ENCODE data around the gene SRD5A3. TPM values are rescaled to one million over a fixed set of nuclear protein-coding genes. Genes with fewer than 3 reads are reported as not detected.

SRD5A3 gene
- total RNA-seq, 1 donor from 2014 or later: 19.6 TPM

GRCh38 chr4:55337944-55338343 lies 8.1 kb upstream of the SRD5A3 start:
- DNase-seq (no peak), ATAC-seq (no peak)
- Histone ChIP-seq H3K4me3 (no peak overlapping the region), H3K9me3 (no peaks in the 10 kb centered on the region), H3K4me1 (no peaks in the 10 kb centered on the region), H3K36me3 (no peaks in the 10 kb centered on the region), H3K27ac (no peak overlapping the region), H3K27me3 (no peaks in the 10 kb centered on the region)
- TF ChIP-seq, protein P1, sequence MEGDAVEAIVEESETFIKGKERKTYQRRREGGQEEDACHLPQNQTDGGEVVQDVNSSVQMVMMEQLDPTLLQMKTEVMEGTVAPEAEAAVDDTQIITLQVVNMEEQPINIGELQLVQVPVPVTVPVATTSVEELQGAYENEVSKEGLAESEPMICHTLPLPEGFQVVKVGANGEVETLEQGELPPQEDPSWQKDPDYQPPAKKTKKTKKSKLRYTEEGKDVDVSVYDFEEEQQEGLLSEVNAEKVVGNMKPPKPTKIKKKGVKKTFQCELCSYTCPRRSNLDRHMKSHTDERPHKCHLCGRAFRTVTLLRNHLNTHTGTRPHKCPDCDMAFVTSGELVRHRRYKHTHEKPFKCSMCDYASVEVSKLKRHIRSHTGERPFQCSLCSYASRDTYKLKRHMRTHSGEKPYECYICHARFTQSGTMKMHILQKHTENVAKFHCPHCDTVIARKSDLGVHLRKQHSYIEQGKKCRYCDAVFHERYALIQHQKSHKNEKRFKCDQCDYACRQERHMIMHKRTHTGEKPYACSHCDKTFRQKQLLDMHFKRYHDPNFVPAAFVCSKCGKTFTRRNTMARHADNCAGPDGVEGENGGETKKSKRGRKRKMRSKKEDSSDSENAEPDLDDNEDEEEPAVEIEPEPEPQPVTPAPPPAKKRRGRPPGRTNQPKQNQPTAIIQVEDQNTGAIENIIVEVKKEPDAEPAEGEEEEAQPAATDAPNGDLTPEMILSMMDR (IDR thresholded peaks at IDR 0.05): no peak
- intact Hi-C loops (cut with DNase I): no loop called here

DNA sequence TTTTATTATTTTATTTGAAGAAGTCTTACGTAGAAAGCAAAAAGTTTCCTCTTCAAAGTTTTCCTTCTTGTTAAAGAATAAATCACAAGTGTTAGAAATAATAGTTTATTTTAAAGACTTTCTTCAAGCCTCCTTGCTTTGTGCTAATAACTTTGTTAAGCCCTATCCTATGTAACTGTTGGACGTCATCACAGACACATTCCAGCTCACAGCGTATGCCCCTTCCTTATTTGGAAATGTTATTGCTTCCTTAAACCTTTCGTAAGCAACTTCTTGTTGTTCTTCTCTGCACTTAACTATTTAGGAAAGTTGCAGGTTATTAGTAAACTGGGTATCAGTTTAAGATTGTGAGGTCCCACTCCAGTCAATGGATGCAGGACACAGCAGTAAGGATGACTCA lies 7.6 kb upstream of the SRD5A3 start:
- Histone ChIP-seq H3K27ac (no peak overlapping the region), H3K9me3 (no peaks in the 10 kb centered on the region), H3K4me3 (no peak overlapping the region), H3K36me3 (no peaks in the 10 kb centered on the region), H3K4me1 (no peaks in the 10 kb centered on the region), H3K27me3 (no peaks in the 10 kb centered on the region)
- DNase-seq: no peak
- intact Hi-C loops (cut with DNase I): no loop called here
- ATAC-seq: no peak
- TF ChIP-seq, protein P1 (IDR thresholded peaks at IDR 0.05): no peak

DNA sequence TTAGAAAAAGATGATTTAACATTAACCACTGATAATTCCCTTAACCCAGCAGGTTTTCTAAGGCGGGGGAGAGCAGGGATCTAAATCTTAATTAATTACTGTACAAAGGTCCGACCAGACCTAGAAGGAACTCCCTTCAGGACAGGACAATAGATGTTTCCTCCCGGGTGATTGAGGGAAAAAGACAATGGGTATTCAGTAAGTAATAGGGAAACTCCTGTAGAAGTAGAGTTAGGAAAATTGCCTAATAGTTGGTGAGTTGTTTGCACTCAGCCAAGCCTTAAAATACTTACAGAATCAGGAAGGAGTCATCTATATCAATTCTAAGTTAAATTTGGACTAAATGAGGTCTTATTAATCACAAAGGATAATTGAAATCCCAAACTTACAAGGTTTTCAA lies 5.8 kb upstream of the SRD5A3 start:
- Histone ChIP-seq H3K4me1 (no peaks in the 10 kb centered on the region), H3K4me3 (no peak overlapping the region), H3K27ac (no peak overlapping the region), H3K27me3 (no peaks in the 10 kb centered on the region), H3K9me3 (no peaks in the 10 kb centered on the region), H3K36me3 (no peaks in the 10 kb centered on the region)
- TF ChIP-seq, protein P1 (IDR thresholded peaks at IDR 0.05): no peak
- no peak for DNase-seq
- intact Hi-C loops (cut with DNase I): no loop called here
- ATAC-seq: no peak

DNA sequence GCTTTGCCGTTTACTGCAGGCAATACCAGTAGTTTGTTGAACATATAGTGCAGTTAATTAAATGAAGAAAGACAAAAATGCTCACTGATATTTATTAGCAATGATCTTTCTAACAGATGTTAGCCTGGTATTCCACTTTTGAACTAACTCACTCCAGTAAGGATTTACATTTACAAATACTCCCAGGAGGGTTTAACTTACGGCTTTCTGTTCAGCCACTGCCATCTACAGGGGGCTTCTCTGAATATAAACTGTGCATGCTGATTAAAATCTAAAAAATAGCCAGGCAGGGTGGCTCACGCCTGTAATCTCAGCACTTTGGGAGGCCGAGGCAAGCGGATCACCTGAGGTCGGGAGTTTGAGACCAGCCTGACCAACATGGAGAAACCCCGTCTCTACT lies 2.2 kb upstream of the SRD5A3 start:
- TF ChIP-seq, protein P1 (IDR thresholded peaks at IDR 0.05): no peak
- Histone ChIP-seq H3K27me3 (no peaks in the 10 kb centered on the region), H3K36me3 (no peaks in the 10 kb centered on the region), H3K9me3 (no peaks in the 10 kb centered on the region), H3K4me3 (no peak overlapping the region), H3K4me1 (peaks cover 19% of the 10 kb centered on the region), H3K27ac (no peak overlapping the region)
- DNase-seq (no peak), ATAC-seq (no peak)
- intact Hi-C loops (cut with DNase I): no loop called here

DNA sequence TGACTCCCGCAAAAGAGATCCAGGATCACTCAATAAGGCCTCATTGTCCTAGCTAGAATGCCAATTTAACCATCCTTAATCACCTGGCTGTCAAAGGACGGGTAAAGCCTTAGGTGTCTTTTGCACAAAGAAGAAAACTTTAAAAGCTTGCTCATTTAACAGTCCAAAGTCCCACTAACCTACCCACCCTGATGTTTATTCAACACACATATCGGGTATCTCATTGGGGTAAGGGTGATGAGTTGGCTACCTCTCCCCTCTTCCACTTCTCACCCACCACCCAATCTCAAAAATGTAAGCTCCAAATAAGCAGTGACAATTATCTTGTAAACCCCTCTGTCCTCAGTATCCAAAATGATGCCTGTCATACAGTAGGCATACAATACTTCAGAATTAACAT lies 988 bp upstream of the SRD5A3 start:
- ATAC-seq (no peak), DNase-seq (no peak)
- Histone ChIP-seq H3K4me3 (no peak overlapping the region), H3K4me1 (peaks cover 19% of the 10 kb centered on the region), H3K27ac (no peak overlapping the region), H3K27me3 (no peaks in the 10 kb centered on the region), H3K9me3 (no peaks in the 10 kb centered on the region), H3K36me3 (no peaks in the 10 kb centered on the region)
- TF ChIP-seq, protein P1 (IDR thresholded peaks at IDR 0.05): no peak
- intact Hi-C loops (cut with DNase I): no loop called here

DNA sequence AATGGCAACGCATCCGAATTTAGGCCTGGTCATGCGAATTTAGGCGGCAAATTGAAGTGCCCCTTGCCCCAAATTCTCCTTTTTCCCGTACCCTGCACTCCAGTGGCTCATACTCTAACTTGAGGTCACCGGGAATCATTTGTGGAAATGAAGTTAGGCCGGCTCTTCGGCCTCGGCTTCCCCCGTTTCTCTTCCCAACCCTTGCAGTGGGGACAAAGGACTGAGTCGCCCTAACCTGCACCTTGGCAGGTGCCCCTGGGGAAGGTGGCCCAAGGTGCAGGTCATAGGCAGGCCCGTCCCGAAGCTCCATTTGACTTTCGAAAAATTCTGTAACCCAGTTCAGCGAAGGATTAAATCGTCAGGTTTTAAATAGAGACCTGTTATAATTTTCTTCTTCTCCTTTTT lies 811 bp downstream of the SRD5A3 start:
- DNase-seq: no peak
- Histone ChIP-seq H3K9me3 (no peaks in the 10 kb centered on the region), H3K36me3 (no peaks in the 10 kb centered on the region), H3K27me3 (no peaks in the 10 kb centered on the region), H3K4me1 (peaks cover 19% of the 10 kb centered on the region), H3K27ac (peak overlapping the region; percentile 93), H3K4me3 (peak overlapping the region; percentile 77)
- intact Hi-C loops (cut with DNase I): no loop called here
- TF ChIP-seq, protein P1 (IDR thresholded peaks at IDR 0.05): no peak
- no peak for ATAC-seq

Measured in upper lobe of right lung (tissue), 1 donor.